H1 (cell line): ENCODE results near the gene AP1S1. TPM values are rescaled to one million over a fixed set of nuclear protein-coding genes. Genes with fewer than 3 reads are reported as not detected.

Experiments
- CTCF ChIA-PET: fragments of 300-600 bp; sonication (Branson Sonifier 250); formaldehyde crosslinking; loops from one replicate; lab custom pipeline; 2021; ENCODE audit not compliant: partially characterized antibody; lab: Charles Lee
- POLR2A ChIA-PET: fragments of 300-600 bp; sonication (Branson Sonifier 250); formaldehyde crosslinking; loops from one replicate; lab custom pipeline; 2021; ENCODE audit warnings: inconsistent platforms; ENCODE audit not compliant: partially characterized antibody; lab: Charles Lee
- DNase-seq, 2 experiments: peaks; one replicate each; pipeline versions ENCODE4 v3.0.0 to v3.0.0-alpha.2; 2010 to 2022; ENCODE audit warnings: low spot score in 2 of 2, low read depth in 1 of 2, mixed read lengths in 1 of 2
- FAIRE-seq: peaks from 2 replicates; lab custom pipeline; 2011; peaks lifted over from hg19 to GRCh38; lab: Jason Lieb, UNC
- H2AFZ ChIP-seq: 2 replicates; pipeline ENCODE4 v1.8.1; 2012; ENCODE audit warnings: low read length, inconsistent platforms
- H2AK5ac ChIP-seq: 2 replicates; pipeline ENCODE4 v1.6.1; 2013; ENCODE audit warnings: low read depth, low read length
- H2BK120ac ChIP-seq: replicated peaks from 2 replicates; pipeline ENCODE3; 2013; ENCODE audit warnings: low read depth, low read length, inconsistent platforms
- H2BK12ac ChIP-seq: 2 replicates; pipeline ENCODE4 v1.6.1; 2013; ENCODE audit warnings: low read depth, low read length
- H2BK15ac ChIP-seq: 2 replicates; pipeline ENCODE4 v1.6.1; 2013; ENCODE audit warnings: low read length
- H2BK20ac ChIP-seq: 2 replicates; pipeline ENCODE4 v1.6.1; 2013; ENCODE audit warnings: low read length
- H2BK5ac ChIP-seq: 2 replicates; pipeline ENCODE4 v1.6.1; 2013; ENCODE audit warnings: low read depth, low read length
- H3K14ac ChIP-seq: 2 replicates; pipeline ENCODE4 v1.6.1; 2013; ENCODE audit warnings: inconsistent platforms; ENCODE audit not compliant: insufficient read length
- H3K18ac ChIP-seq: 2 replicates; pipeline ENCODE4 v1.6.1; 2013; ENCODE audit warnings: low read length; ENCODE audit errors: extremely low read depth
- H3K23ac ChIP-seq: 2 replicates; pipeline ENCODE4 v1.6.1; 2013; ENCODE audit warnings: inconsistent platforms; ENCODE audit not compliant: insufficient read length
- H3K23me2 ChIP-seq: 2 replicates; pipeline ENCODE4 v1.6.1; 2013; ENCODE audit warnings: low read depth, low read length
- H3K27ac ChIP-seq: 2 replicates; pipeline ENCODE4 v1.6.1; 2011; ENCODE audit warnings: low read depth, low read length, inconsistent platforms
- H3K27me3 ChIP-seq, 4 experiments: replicated peaks in 1 of 4; 1 replicate in 1 of 4; 2 replicates in 3 of 4; pipeline versions ENCODE4 v1.6.1 to v1.8.1; 2011 to 2013; ENCODE audit warnings: low read length in 3 of 4, mild to moderate bottlenecking in 3 of 4, inconsistent platforms in 2 of 4, mixed read lengths in 2 of 4, moderate library complexity in 1 of 4; ENCODE audit not compliant: control insufficient read depth in 3 of 4, insufficient read depth in 3 of 4; ENCODE audit errors: extremely low read depth in 1 of 4
- H3K36me3 ChIP-seq, 4 experiments: 2 replicates each; pipeline versions ENCODE4 v1.6.1 to v1.8.1; 2011 to 2013; ENCODE audit warnings: mild to moderate bottlenecking in 4 of 4, low read length in 3 of 4, moderate library complexity in 2 of 4, control low read depth in 1 of 4, inconsistent platforms in 1 of 4; ENCODE audit not compliant: insufficient read depth in 4 of 4, control insufficient read depth in 2 of 4
- H3K4ac ChIP-seq: replicated peaks from 2 replicates; pipeline ENCODE3; 2013; ENCODE audit warnings: low read length, low read depth, mixed read lengths, inconsistent platforms; ENCODE audit not compliant: insufficient read length
- H3K4me1 ChIP-seq, 4 experiments: replicated peaks in 1 of 4; 1 replicate in 1 of 4; 2 replicates in 3 of 4; pipeline versions ENCODE4 v1.6.1 to v1.8.1; 2011 to 2013; ENCODE audit warnings: low read length in 3 of 4, inconsistent platforms in 2 of 4, mixed read lengths in 1 of 4; ENCODE audit not compliant: insufficient read depth in 4 of 4, control insufficient read depth in 3 of 4
- H3K4me2 ChIP-seq, 2 experiments: 2 replicates each; pipeline versions ENCODE4 v1.6.1 to v1.8.1; 2011 to 2013; ENCODE audit warnings: low read depth in 2 of 2, low read length in 2 of 2, control low read depth in 1 of 2, inconsistent platforms in 1 of 2, mild to moderate bottlenecking in 1 of 2; ENCODE audit not compliant: insufficient read depth in 1 of 2
- H3K4me3 ChIP-seq, 4 experiments: fragments of 200-600, 300-600 bp in 1 of 4; sonication (generic), shearing (Covaris generic), sonication (Bioruptor Twin) in 1 of 4; 2 replicates each; pipeline versions ENCODE4 v1.5.1 to v1.8.1; 2011 to 2016; ENCODE audit warnings: low read length in 4 of 4, low read depth in 3 of 4, control low read depth in 2 of 4, inconsistent platforms in 2 of 4, mild to moderate bottlenecking in 2 of 4, mixed read lengths in 1 of 4, moderate library complexity in 1 of 4; ENCODE audit not compliant: insufficient read depth in 2 of 4; ENCODE audit errors: extremely low read depth in 1 of 4
- H3K56ac ChIP-seq: replicated peaks from 2 replicates; pipeline ENCODE3; 2013; ENCODE audit warnings: low read depth, mild to moderate bottlenecking, mixed read lengths, low read length, inconsistent platforms; ENCODE audit not compliant: insufficient read length
- H3K79me1 ChIP-seq: 2 replicates; pipeline ENCODE4 v1.6.1; 2013; ENCODE audit warnings: low read depth, low read length, control low read depth
- H3K79me2 ChIP-seq, 2 experiments: 2 replicates each; pipeline versions ENCODE4 v1.6.1 to v1.8.1; 2012 to 2013; ENCODE audit warnings: low read length in 2 of 2, mild to moderate bottlenecking in 2 of 2, inconsistent platforms in 1 of 2; ENCODE audit not compliant: insufficient read depth in 2 of 2, control insufficient read depth in 1 of 2
- H3K9ac ChIP-seq, 4 experiments: replicated peaks in 1 of 4; 1 replicate in 1 of 4; 2 replicates in 3 of 4; pipeline versions ENCODE4 v1.6.1 to v1.8.1; 2011 to 2013; ENCODE audit warnings: low read depth in 3 of 4, low read length in 3 of 4, control low read depth in 2 of 4, mild to moderate bottlenecking in 2 of 4, moderate library complexity in 2 of 4, inconsistent platforms in 1 of 4; ENCODE audit errors: extremely low read depth in 1 of 4
- H3K9me3 ChIP-seq, 2 experiments: 2 replicates each; pipeline versions ENCODE4 v1.6.1 to v1.8.1; 2012 to 2013; ENCODE audit warnings: mild to moderate bottlenecking in 2 of 2, moderate library complexity in 2 of 2, control low read depth in 1 of 2, inconsistent platforms in 1 of 2, low read depth in 1 of 2, low read length in 1 of 2, mixed read lengths in 1 of 2; ENCODE audit not compliant: insufficient read depth in 2 of 2
- H4K20me1 ChIP-seq, 2 experiments: replicated peaks in 1 of 2; 2 replicates each; pipeline versions ENCODE3 to v1.8.1; 2011 to 2013; ENCODE audit warnings: inconsistent platforms in 2 of 2, low read length in 2 of 2, mild to moderate bottlenecking in 1 of 2; ENCODE audit not compliant: insufficient read depth in 2 of 2, control insufficient read depth in 1 of 2
- H4K5ac ChIP-seq: 2 replicates; pipeline ENCODE4 v1.6.1; 2013; ENCODE audit warnings: low read length, low read depth, mixed read lengths, inconsistent platforms; ENCODE audit not compliant: insufficient read length
- H4K8ac ChIP-seq: 2 replicates; pipeline ENCODE4 v1.8.0; 2013; ENCODE audit warnings: mild to moderate bottlenecking, moderate library complexity, low read length, inconsistent platforms; ENCODE audit not compliant: insufficient read depth; ENCODE audit errors: extremely low read depth
- H4K91ac ChIP-seq: replicated peaks from 2 replicates; pipeline ENCODE3; 2013; ENCODE audit warnings: low read length, mixed read lengths, inconsistent platforms; ENCODE audit not compliant: insufficient read length
- CREB1 ChIP-seq: IDR thresholded peaks from 2 replicates; pipeline ENCODE4 v1.6.1; 2012; ENCODE audit warnings: inconsistent platforms
- CTBP2 ChIP-seq: IDR thresholded peaks from 2 replicates; pipeline ENCODE4 v1.7.0; 2011; ENCODE audit warnings: borderline replicate concordance, mild to moderate bottlenecking, moderate library complexity, mixed read lengths, low read length; ENCODE audit not compliant: insufficient read depth, insufficient read length
- KDM4A ChIP-seq: IDR thresholded peaks from one replicate; pipeline ENCODE4 v1.7.1; 2012; ENCODE audit warnings: low read depth, mild to moderate bottlenecking, moderate library complexity, low read length, inconsistent platforms; ENCODE audit not compliant: severe bottlenecking
- KDM5A ChIP-seq: fragments of 200-600 bp; IDR thresholded peaks from 2 replicates; pipeline ENCODE4 v1.7.1; 2012; ENCODE audit warnings: mild to moderate bottlenecking, low read length, inconsistent platforms, mixed read lengths
- MAX ChIP-seq: IDR thresholded peaks from 2 replicates; pipeline ENCODE4 v1.6.1; 2012; ENCODE audit warnings: inconsistent platforms
- POLR2AphosphoS5 ChIP-seq: IDR thresholded peaks from 2 replicates; pipeline ENCODE4 v1.6.1; 2011; ENCODE audit warnings: low read depth, low read length
- SIN3A ChIP-seq, 2 experiments: IDR thresholded peaks in 1 of 2; conservative IDR thresholded peaks in 1 of 2; 2 replicates each; pipeline ENCODE4 v1.6.1; 2011 to 2012; ENCODE audit warnings: low read length in 2 of 2, improper control_type of control experiment in 1 of 2, low read depth in 1 of 2, mild to moderate bottlenecking in 1 of 2
- SP1 ChIP-seq: IDR thresholded peaks from 2 replicates; pipeline ENCODE4 v1.6.1; 2011; ENCODE audit warnings: low read depth, low read length
- TCF12 ChIP-seq: IDR thresholded peaks from 2 replicates; pipeline ENCODE4 v1.6.1; 2011; ENCODE audit warnings: low read depth, mild to moderate bottlenecking, low read length
- WGBS, 2 experiments: shearing (Covaris generic) in 1 of 2; methylation state at CpG; one replicate each; pipeline versions ENCODE4 v1.1.6 to v1.1.7; 2013 to 2015; ENCODE audit warnings: low lambda C conversion rate in 2 of 2, mixed read lengths in 2 of 2, inconsistent platforms in 1 of 2, low coverage in 1 of 2, missing lambda C conversion rate in 1 of 2; ENCODE audit not compliant: insufficient replicate concordance in 2 of 2, insufficient coverage in 1 of 2, insufficient read length in 1 of 2; ENCODE audit errors: extremely low coverage in 1 of 2, missing lambda C conversion rate in 1 of 2; 5-methylcytosine and 5-hydroxymethylcytosine counted together
- polyA plus RNA-seq, 7 experiments: library from polyadenylated mRNA; depleted of rRNA in 3 of 7; stranded (reverse) in 5 of 7; unstranded in 2 of 7; fragments of >200 nt in 5 of 7; fragments of 200-250 nt in 2 of 7; gene quantifications; 1 replicate in 5 of 7; 2 replicates in 1 of 7; 4 replicates in 1 of 7; pipeline versions ENCODE4 v1.2.1 to v1.2.3, GENCODE V29; 2011 to 2013; ENCODE audit warnings: missing spikeins in 2 of 7, mixed read lengths in 2 of 7
- total RNA-seq: library from RNA; stranded (reverse); fragmentation: NEBNext Ultra II Directional; extraction: Animal tissue kit (Norgen Biotek cat#: 25700); gene quantifications from 2 replicates; pipeline ENCODE4 v1.2.1, GENCODE V29; 2021
- TF ChIP-seq, protein P1 (sequence below): IDR thresholded peaks from 2 replicates; pipeline ENCODE4 v1.6.1; 2012; ENCODE audit warnings: inconsistent platforms

AP1S1 gene
- total and polyA plus RNA-seq, 2 of the 8 experiments (the other 6 are each of a cell fraction or from before 2014, with no cell fraction given) = 56.1 to 59.3 TPM

DNA sequence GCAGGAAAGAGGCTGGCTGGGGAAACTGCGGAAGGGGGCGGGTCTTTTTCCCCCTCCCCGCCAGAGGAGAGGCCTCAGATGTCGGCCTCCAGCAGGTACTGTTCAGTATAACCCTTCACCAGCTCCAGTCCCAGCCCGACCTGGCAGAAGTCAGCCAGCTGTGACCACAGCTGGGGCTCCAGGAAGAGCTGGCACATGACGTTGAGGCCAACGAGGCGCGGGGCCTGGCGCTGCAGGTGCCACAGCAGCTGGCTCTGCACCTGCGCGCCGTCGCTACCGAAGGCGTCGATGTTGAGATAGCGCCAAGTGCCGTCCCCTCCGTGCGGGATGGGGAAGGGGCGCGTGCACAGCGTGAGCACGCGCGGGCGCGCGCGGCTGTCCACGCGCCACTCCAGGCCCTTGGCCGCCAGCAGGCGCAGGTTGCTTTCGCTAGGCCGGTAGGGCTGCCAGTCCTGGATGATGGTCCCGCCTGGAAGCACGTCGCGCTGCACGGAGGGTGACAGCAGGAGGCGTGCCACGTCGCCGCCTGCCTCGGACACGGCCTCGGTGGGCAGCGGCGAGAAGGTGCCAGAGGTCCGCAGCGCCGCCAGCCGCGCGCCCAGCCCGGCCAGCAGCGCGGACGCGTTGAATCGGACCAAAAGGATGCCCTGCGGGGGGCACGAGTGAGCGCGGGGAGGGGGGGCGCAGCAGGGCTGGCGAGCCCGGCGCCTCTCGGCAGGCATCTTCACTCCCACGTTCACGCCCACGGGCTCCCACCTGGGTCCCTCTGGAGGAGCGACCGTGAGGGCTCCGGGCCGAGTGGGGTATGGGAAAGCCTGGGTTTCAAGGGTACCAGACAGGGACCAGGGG, 18.0 kb downstream of the AP1S1 start:
- no peaks in the 10 kb centered on the region for H3K79me1 ChIP-seq
- no peak overlapping the region for H2BK120ac ChIP-seq
- H3K4me3 ChIP-seq = peak overlapping the region; percentile 1 to 68 (median 29); a peak in 7 of 8 replicates
- no peak overlapping the region; the same call in 1 of the 2 replicates for H2BK20ac ChIP-seq
- peak overlapping the region; percentile 55; the same call in 1 of the 2 replicates for H2BK12ac ChIP-seq
- H3K23ac ChIP-seq = no peak overlapping the region
- H3K4me1 ChIP-seq = peaks cover 11 to 61% (median 44%) of the 10 kb centered on the region in 4 experiments
- no peak overlapping the region for H3K9ac ChIP-seq
- no peaks in the 10 kb centered on the region for H3K36me3 ChIP-seq
- H3K27ac ChIP-seq = no peak overlapping the region
- peak in 1 of 2 experiments; percentile 77 for DNase-seq
- H3K23me2 ChIP-seq = peaks cover 24% of the 10 kb centered on the region
- no peak for FAIRE-seq
- H3K79me2 ChIP-seq = no peaks in the 10 kb centered on the region
- H3K18ac ChIP-seq = no peak overlapping the region
- ChIA-PET CTCF (interaction anchor here (0.9 to 6.0 kb wide), 17 partner anchors 8 to 588 kb away, joined by 3 to 90 read pairs (median 7); partner anchors contain the start of genes FIS1 and NAT16), POLR2A (interaction anchor here (0.9 to 2.2 kb wide), 8 partner anchors 10 to 77 kb away, joined by 3 to 10 read pairs (median 4); no protein-coding TSS in a partner anchor)
- no peak overlapping the region for H2AFZ ChIP-seq
- H2AK5ac ChIP-seq = no peak overlapping the region; the same call in 1 of the 2 replicates
- peak overlapping the region; percentile 61; the same call in 1 of the 2 replicates for H2BK15ac ChIP-seq
- peak overlapping the region; percentile 74; the same call in 1 of the 2 replicates for H2BK5ac ChIP-seq
- H4K5ac ChIP-seq = no peak overlapping the region
- H3K27me3 ChIP-seq = peaks cover 58 to 98% (median 89%) of the 10 kb centered on the region in 4 experiments
- no peak overlapping the region for H3K56ac ChIP-seq
- H4K20me1 ChIP-seq = peaks cover 0 to 9% of the 10 kb centered on the region in 2 experiments
- H4K91ac ChIP-seq = no peak overlapping the region
- no peaks in the 10 kb centered on the region for H3K9me3 ChIP-seq
- WGBS, 2 experiments = 2% methylated on average over 53 of the region's 79 CpGs; no CpG with 5 or more reads in 1 of the 2 experiments
- H4K8ac ChIP-seq = no peak overlapping the region
- H3K4me2 ChIP-seq = peak overlapping the region; percentile 44 to 95
- no peak overlapping the region for H3K4ac ChIP-seq
- H3K14ac ChIP-seq = no peak overlapping the region
- TF ChIP-seq TCF12 (peak; percentile 63; the same call in 1 of the 2 replicates), CTBP2 (peak; percentile 79), MAX (peak; percentile 75; the same call in 1 of the 2 replicates), KDM5A (no peak), CREB1 (peak; percentile 56; the same call in 1 of the 2 replicates), SIN3A (conservative IDR thresholded peaks at IDR 0.05 in 1 of 2, IDR thresholded peaks at IDR 0.05 in 1 of 2; ENCODE audit: low read depth in 1 of 2, low read length in 2 of 2) (peak; percentile 75 to 85; a peak in 2 of 4 replicates), KDM4A (no peak), POLR2AphosphoS5 (no peak), SP1 (no peak; the same call in 1 of the 2 replicates)
- TF ChIP-seq, protein P1, sequence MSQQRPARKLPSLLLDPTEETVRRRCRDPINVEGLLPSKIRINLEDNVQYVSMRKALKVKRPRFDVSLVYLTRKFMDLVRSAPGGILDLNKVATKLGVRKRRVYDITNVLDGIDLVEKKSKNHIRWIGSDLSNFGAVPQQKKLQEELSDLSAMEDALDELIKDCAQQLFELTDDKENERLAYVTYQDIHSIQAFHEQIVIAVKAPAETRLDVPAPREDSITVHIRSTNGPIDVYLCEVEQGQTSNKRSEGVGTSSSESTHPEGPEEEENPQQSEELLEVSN = peak; percentile 74
